ENCODE measurements around the gene LRRC56. TPM values are rescaled to one million over a fixed set of nuclear protein-coding genes. Genes with fewer than 3 reads are reported as not detected.

LRRC56 gene
- total and polyA plus RNA-seq, 9 of the 15 experiments (the other 6 are each of a cell fraction or from before 2014, with no cell fraction given), result 0.03 to 4.5 (median 1.0) TPM; not detected in 1

GRCh38 chr11:506995-507726 is 30.2 kb upstream of the LRRC56 start, which contains the start of gene RNH1 (continued):
- no peak for TF ChIP-seq SRF (CRISPR knock-in tag; IDR thresholded peaks at IDR 0.05)
- TF ChIP-seq KDM5B (IDR thresholded peaks at IDR 0.05; ENCODE audit: insufficient replicate concordance, low read depth, low read length), result peak; percentile 58
- 0 out of 2 replicates have a peak, but pooled peaks have one; percentile 58 for TF ChIP-seq NR3C1 (CRISPR knock-in tag; IDR thresholded peaks at IDR 0.05)
- TF ChIP-seq ZNF239 (CRISPR knock-in tag; IDR thresholded peaks at IDR 0.05), result peak; percentile 15; the same call in 1 of the 2 replicates
- no peak for TF ChIP-seq TAF9B (IDR thresholded peaks at IDR 0.05; ENCODE audit: partially characterized antibody)
- TF ChIP-seq ZBTB9 (CRISPR knock-in tag; IDR thresholded peaks at IDR 0.05), result peak; percentile 68
- TF ChIP-seq OTX1 (CRISPR knock-in tag; IDR thresholded peaks at IDR 0.05), result peak; percentile 91; the same call in 1 of the 2 replicates
- TF ChIP-seq ZNF511 (CRISPR knock-in tag; IDR thresholded peaks at IDR 0.05), result peak; percentile 37
- no peak for TF ChIP-seq SRSF7 (optimal IDR thresholded peaks at IDR 0.05; ENCODE audit: low read depth, low read length)
- peak; percentile 81 for TF ChIP-seq SUPT5H (IDR thresholded peaks at IDR 0.05)
- TF ChIP-seq ZBTB26 (CRISPR knock-in tag; IDR thresholded peaks at IDR 0.05), result 0 out of 2 replicates have a peak, but pooled peaks have one; percentile 20
- TF ChIP-seq LEF1 (IDR thresholded peaks at IDR 0.05), result no peak
- TF ChIP-seq ARHGAP35 (IDR thresholded peaks at IDR 0.05; ENCODE audit: partially characterized antibody), result no peak
- TF ChIP-seq YY1 (IDR thresholded peaks at IDR 0.05; ENCODE audit: borderline replicate concordance in 1 of 3, control insufficient read depth in 1 of 3, extremely low read depth in 1 of 3, insufficient read depth in 3 of 3, insufficient read length in 1 of 3, insufficient replicate concordance in 2 of 3, low read depth in 1 of 3, low read length in 2 of 3), result peak in 1 of 3 experiments; percentile 33
- no peak for TF ChIP-seq C11orf30 (IDR thresholded peaks at IDR 0.05; ENCODE audit: low read depth)
- no peak for TF ChIP-seq ETS2 (tag; IDR thresholded peaks at IDR 0.05; ENCODE audit: borderline replicate concordance, poor library complexity, severe bottlenecking)
- peak; percentile 64; the same call in 1 of the 2 replicates for TF ChIP-seq THRB (CRISPR knock-in tag; conservative IDR thresholded peaks at IDR 0.05)
- peak; percentile 50 for TF ChIP-seq CXXC5 (CRISPR knock-in tag; IDR thresholded peaks at IDR 0.05)
- TF ChIP-seq RNF2 (IDR thresholded peaks at IDR 0.05), result 0 out of 2 replicates have a peak, but pooled peaks have one; percentile 27
- peak; percentile 41; the same call in 1 of the 2 replicates for TF ChIP-seq ZNF583 (CRISPR knock-in tag; IDR thresholded peaks at IDR 0.05)
- no peak for TF ChIP-seq HDAC6 (IDR thresholded peaks at IDR 0.05; ENCODE audit: low read depth, low read length)
- TF ChIP-seq ZNF766 (CRISPR knock-in tag; conservative IDR thresholded peaks at IDR 0.05), result no peak
- TF ChIP-seq PML (IDR thresholded peaks at IDR 0.05; ENCODE audit: low read length), result peak; percentile 32; the same call in 1 of the 2 replicates
- no peak for TF ChIP-seq ZNF174 (CRISPR knock-in tag; IDR thresholded peaks at IDR 0.05)
- TF ChIP-seq CHD2 (IDR thresholded peaks at IDR 0.05; ENCODE audit: low read depth, low read length), result no peak
